GM12864 (cell line): ENCODE measurements around the gene SNCB.

Experiments used
- DNase-seq: peaks from one replicate; pipeline ENCODE4 v3.0.0-alpha.2; 2011; ENCODE audit warnings: low read depth
- H3K4me3 ChIP-seq: 2 replicates; pipeline ENCODE4 v1.5.1; 2011; ENCODE audit warnings: mild to moderate bottlenecking, low read depth, low read length, control low read depth
- CTCF ChIP-seq: IDR thresholded peaks from 2 replicates; pipeline ENCODE4 v1.5.1; 2011; ENCODE audit warnings: low read depth, mild to moderate bottlenecking, moderate library complexity, low read length, control low read depth, inconsistent platforms; ENCODE audit errors: missing control alignments

The SNCB gene

DNA sequence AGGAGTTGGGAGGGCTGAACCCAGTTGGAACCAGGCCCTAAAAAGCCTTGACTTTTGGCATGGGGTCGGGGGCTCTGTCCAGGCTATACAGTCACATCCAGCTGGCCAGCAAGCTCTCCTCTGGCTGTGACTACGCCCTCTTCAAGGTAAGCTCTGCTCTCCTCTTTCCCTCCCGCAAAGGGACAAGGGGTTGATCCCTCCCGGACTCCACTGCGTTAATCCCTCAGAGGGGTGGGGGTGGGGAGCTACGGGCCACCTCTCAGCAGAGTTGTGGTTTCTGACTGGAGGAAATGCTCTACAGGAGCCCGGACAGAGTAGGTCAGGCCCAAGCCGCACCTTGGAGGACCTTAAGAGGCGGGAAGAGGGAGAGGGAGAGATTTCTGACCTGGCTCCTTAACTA is 14.0 kb upstream of the SNCB start:
- TF ChIP-seq CTCF, result no peak
- DNase-seq, result no peak
- H3K4me3 ChIP-seq, result no peak overlapping the region

- TF ChIP-seq CTCF, result no peak
- DNase-seq, result no peak
- no peak overlapping the region for H3K4me3 ChIP-seq
Measured at GRCh38 chr5:176643491-176644219, 13.3 kb upstream of the SNCB start.

- H3K4me3 ChIP-seq, result no peak overlapping the region
- no peak for DNase-seq
- no peak for TF ChIP-seq CTCF
Measured at GRCh38 chr5:176642675-176643490, 12.5 kb upstream of the SNCB start.

GRCh38 chr5:176640616-176641015 is 10.3 kb upstream of the SNCB start:
- no peak for TF ChIP-seq CTCF
- no peak overlapping the region for H3K4me3 ChIP-seq
- DNase-seq, result no peak

GRCh38 chr5:176639981-176640380 is 9.6 kb upstream of the SNCB start:
- no peak for DNase-seq
- no peak for TF ChIP-seq CTCF
- H3K4me3 ChIP-seq, result no peak overlapping the region

- no peak for TF ChIP-seq CTCF
- H3K4me3 ChIP-seq, result no peak overlapping the region
Measured at GRCh38 chr5:176639208-176639607, 8.9 kb upstream of the SNCB start.

More at GRCh38 chr5:176639208-176639607, 8.9 kb upstream of the SNCB start:
- DNase-seq, result no peak
